GM12878 (cell line): Measurements from ENCODE around the gene SPRTN. TPM values are rescaled to one million over a fixed set of nuclear protein-coding genes. Genes with fewer than 3 reads are reported as not detected.

Experiments used
- ATAC-seq: fragments of 200-7000 bp; cut with Tn5 transposase; 3 replicates; pipeline ENCODE4 v1.9.1; 2020; ENCODE audit warnings: mild to moderate bottlenecking, moderate library complexity
- BruUV-seq: library from RNA; stranded (reverse); fragments of 400-500 nt; replicated peaks from 2 replicates; lab custom pipeline; 2021; lab: Mats Ljungman, UMichigan
- CTCF ChIA-PET: fragments of 300-600 bp; sonication (Branson Sonifier 250); formaldehyde crosslinking; extraction: SDS; loops from one replicate; lab custom pipeline; 2021; ENCODE audit warnings: inconsistent platforms; lab: Yijun Ruan, JAX
- POLR2A ChIA-PET: fragments of 350-600 bp; formaldehyde crosslinking; extraction: SDS; loops from one replicate; lab custom pipeline; 2021; ENCODE audit warnings: inconsistent platforms; lab: Charles Lee
- RAD21 ChIA-PET: fragments of 300-600 bp; sonication (Branson Sonifier 250); formaldehyde crosslinking; loops from one replicate; lab custom pipeline; 2023; ENCODE audit warnings: antibody characterized with exemption; ENCODE audit not compliant: unreplicated experiment; lab: Charles Lee
- SMC1A ChIA-PET: fragments of 300-600 bp; sonication (Branson Sonifier 250); formaldehyde crosslinking; loops from one replicate; lab custom pipeline; 2023; ENCODE audit not compliant: unreplicated experiment, uncharacterized antibody; lab: Charles Lee
- DNase-seq: peaks from one replicate; pipeline ENCODE4 v3.0.0-alpha.2; 2011; ENCODE audit warnings: low read depth, low spot score
- FAIRE-seq: peaks from 3 replicates; lab custom pipeline; 2011; peaks lifted over from hg19 to GRCh38; lab: Jason Lieb, UNC
- H2AFZ ChIP-seq: 2 replicates; pipeline ENCODE4 v1.6.0; 2011; ENCODE audit warnings: low read depth, low read length, control low read depth; ENCODE audit not compliant: control insufficient read depth
- H3K27ac ChIP-seq: 2 replicates; pipeline ENCODE4 v1.5.1; 2011; ENCODE audit warnings: control low read depth; ENCODE audit not compliant: control insufficient read depth, insufficient read depth
- H3K27me3 ChIP-seq, 2 experiments: replicated peaks in 1 of 2; 2 replicates each; pipeline versions ENCODE4 v1.6.0 to v1.6.1; 2011; ENCODE audit warnings: low read length in 1 of 2; ENCODE audit not compliant: control insufficient read depth in 2 of 2, insufficient read depth in 2 of 2
- H3K36me3 ChIP-seq, 2 experiments: 2 replicates each; pipeline ENCODE4 v1.5.1; 2011; ENCODE audit warnings: low read length in 1 of 2; ENCODE audit not compliant: control insufficient read depth in 2 of 2, insufficient read depth in 2 of 2
- H3K4me1 ChIP-seq: 2 replicates; pipeline ENCODE4 v1.6.1; 2011; ENCODE audit warnings: mild to moderate bottlenecking, low read length, moderate library complexity, mixed read lengths; ENCODE audit not compliant: control insufficient read depth, insufficient read depth
- H3K4me2 ChIP-seq: 2 replicates; pipeline ENCODE4 v1.6.0; 2011; ENCODE audit warnings: control low read depth; ENCODE audit not compliant: control insufficient read depth, insufficient read depth
- H3K4me3 ChIP-seq: fragments of 200-600 bp; sonication (generic); 2 replicates; pipeline ENCODE4 v1.5.1; 2016
- H3K79me2 ChIP-seq: 2 replicates; pipeline ENCODE4 v1.6.0; 2011; ENCODE audit warnings: low read length; ENCODE audit not compliant: control insufficient read depth, insufficient read depth
- H3K9ac ChIP-seq: 2 replicates; pipeline ENCODE4 v1.8.0; 2011; ENCODE audit warnings: low read length, control low read depth, mixed read lengths; ENCODE audit not compliant: control insufficient read depth, insufficient read depth
- H3K9me3 ChIP-seq: replicated peaks from 3 replicates; pipeline ENCODE4 v1.5.1; 2011; ENCODE audit warnings: mild to moderate bottlenecking, low read length; ENCODE audit not compliant: control insufficient read depth, insufficient read depth
- H4K20me1 ChIP-seq: 2 replicates; pipeline ENCODE4 v1.6.0; 2011; ENCODE audit not compliant: control insufficient read depth, insufficient read depth
- ATF3 ChIP-seq: IDR thresholded peaks from 2 replicates; pipeline ENCODE4 v1.6.1; 2011; ENCODE audit warnings: low read depth, mild to moderate bottlenecking, low read length, moderate library complexity, borderline replicate concordance; ENCODE audit errors: extremely low read depth
- CHD4 ChIP-seq: fragments of 200-600 bp; sonication (generic); IDR thresholded peaks from 2 replicates; pipeline ENCODE4 v1.6.1; 2016; ENCODE audit warnings: mild to moderate bottlenecking
- CREM ChIP-seq: IDR thresholded peaks from 2 replicates; pipeline ENCODE4 v1.6.1; 2014; ENCODE audit warnings: antibody characterized with exemption, low read depth
- FOXM1 ChIP-seq: IDR thresholded peaks from 2 replicates; pipeline ENCODE4 v1.6.1; 2012; ENCODE audit warnings: low read depth, mild to moderate bottlenecking, inconsistent platforms, low read length, moderate library complexity
- IKZF2 ChIP-seq, 2 experiments: fragments of 450-650 bp; IDR thresholded peaks; 2 replicates each; pipeline ENCODE4 v1.6.1; 2017; ENCODE audit warnings: mild to moderate bottlenecking in 2 of 2, moderate library complexity in 2 of 2
- NBN ChIP-seq: fragments of 450-650 bp; IDR thresholded peaks from 2 replicates; pipeline ENCODE4 v1.6.1; 2016
- PML ChIP-seq: IDR thresholded peaks from 2 replicates; pipeline ENCODE4 v1.6.1; 2012; ENCODE audit warnings: low read length, inconsistent platforms
- POU2F2 ChIP-seq: IDR thresholded peaks from 3 replicates; pipeline ENCODE4 v1.6.1; 2011; ENCODE audit warnings: low read depth, mild to moderate bottlenecking, low read length, borderline replicate concordance
- RB1 ChIP-seq: fragments of 450-650 bp; formaldehyde crosslinking; IDR thresholded peaks from 2 replicates; pipeline ENCODE4 v1.6.1; 2017; ENCODE audit warnings: mild to moderate bottlenecking, borderline replicate concordance
- SPI1 ChIP-seq: IDR thresholded peaks from 2 replicates; pipeline ENCODE4 v1.6.1; 2011; ENCODE audit warnings: low read depth, mild to moderate bottlenecking, low read length, moderate library complexity, borderline replicate concordance; ENCODE audit not compliant: insufficient read depth
- STAT3 ChIP-seq: IDR thresholded peaks from 2 replicates; pipeline ENCODE4 v1.6.1; 2011; ENCODE audit warnings: low read depth, low read length, improper control_type of control experiment
- WGBS: methylation state at CpG from one replicate; pipeline ENCODE4 v1.1.6; 2016; ENCODE audit warnings: low lambda C conversion rate; ENCODE audit not compliant: insufficient replicate concordance, insufficient coverage; ENCODE audit errors: missing lambda C conversion rate; 5-methylcytosine and 5-hydroxymethylcytosine counted together
- in situ Hi-C: fragments of 300-500 bp; cut with MboI; formaldehyde crosslinking; loops from 9 replicates; pipeline ENCODE4 v1.14.3; 2018; ENCODE audit warnings: mixed read lengths
- intact Hi-C: fragments of 100-400 bp; cut with micrococcal nuclease; formaldehyde crosslinking; loops from one replicate; pipeline ENCODE4 v1.14.2; 2022; ENCODE audit not compliant: unreplicated experiment
- polyA plus RNA-seq, 11 experiments: library from polyadenylated mRNA; depleted of rRNA in 4 of 11; unstranded in 6 of 11; stranded (reverse) in 5 of 11; fragments of >200 nt; fragmentation: Nextera tagmentation in 4 of 11; fragmentation: Illumina TruSeq in 1 of 11; extraction: Ambion mirVana in 4 of 11; extraction: Trizol in 1 of 11; gene quantifications; 1 replicate in 1 of 11; 2 replicates in 10 of 11; pipeline versions ENCODE4 v1.2.1 to v1.2.3, GENCODE V29; 2011 to 2016; ENCODE audit warnings: inconsistent platforms in 2 of 11, missing spikeins in 2 of 11, low read depth in 1 of 11
- total RNA-seq, 4 experiments: library from RNA; depleted of rRNA in 3 of 4; stranded (reverse); fragments of >200 nt in 3 of 4; fragmentation: Illumina TruSeq in 1 of 4; extraction: Trizol in 1 of 4; gene quantifications; 2 replicates each; pipeline versions ENCODE4 v1.2.1 to v1.2.3, GENCODE V29; 2013 to 2021
- TF ChIP-seq, protein P1 (sequence below): fragments of 450-650 bp; IDR thresholded peaks from 2 replicates; pipeline ENCODE4 v1.6.1; 2016; ENCODE audit warnings: mild to moderate bottlenecking, moderate library complexity, borderline replicate concordance
- TF ChIP-seq, protein P2 (sequence below): IDR thresholded peaks from 2 replicates; pipeline ENCODE4 v1.6.1; 2011; ENCODE audit warnings: low read depth, low read length, improper control_type of control experiment, borderline replicate concordance

The SPRTN gene
- total and polyA plus RNA-seq, 10 of the 15 experiments (the other 5 are each of a cell fraction or from before 2014, with no cell fraction given): 4.4 to 16.5 (median 12.1) TPM

DNA sequence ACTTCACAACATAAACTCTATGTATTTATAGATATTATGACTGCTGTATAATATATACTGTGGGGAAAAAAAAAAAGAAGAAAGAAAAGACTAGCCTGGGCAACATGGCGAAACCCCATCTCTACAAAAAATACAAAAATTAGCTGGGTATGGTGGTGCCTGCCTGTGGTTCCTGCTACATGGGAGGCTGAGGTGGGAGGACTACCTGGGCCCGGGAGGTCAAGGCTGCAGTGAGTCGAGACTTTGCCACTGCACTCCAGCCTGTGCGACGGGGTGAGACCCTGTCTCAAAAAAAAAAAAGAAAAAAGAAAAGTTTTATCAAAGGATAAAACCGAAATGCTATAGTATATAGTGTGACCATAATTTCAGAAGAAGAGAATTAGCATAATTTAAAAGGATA, 3.1 kb upstream of the SPRTN start (continued):
- TF ChIP-seq, protein P1, sequence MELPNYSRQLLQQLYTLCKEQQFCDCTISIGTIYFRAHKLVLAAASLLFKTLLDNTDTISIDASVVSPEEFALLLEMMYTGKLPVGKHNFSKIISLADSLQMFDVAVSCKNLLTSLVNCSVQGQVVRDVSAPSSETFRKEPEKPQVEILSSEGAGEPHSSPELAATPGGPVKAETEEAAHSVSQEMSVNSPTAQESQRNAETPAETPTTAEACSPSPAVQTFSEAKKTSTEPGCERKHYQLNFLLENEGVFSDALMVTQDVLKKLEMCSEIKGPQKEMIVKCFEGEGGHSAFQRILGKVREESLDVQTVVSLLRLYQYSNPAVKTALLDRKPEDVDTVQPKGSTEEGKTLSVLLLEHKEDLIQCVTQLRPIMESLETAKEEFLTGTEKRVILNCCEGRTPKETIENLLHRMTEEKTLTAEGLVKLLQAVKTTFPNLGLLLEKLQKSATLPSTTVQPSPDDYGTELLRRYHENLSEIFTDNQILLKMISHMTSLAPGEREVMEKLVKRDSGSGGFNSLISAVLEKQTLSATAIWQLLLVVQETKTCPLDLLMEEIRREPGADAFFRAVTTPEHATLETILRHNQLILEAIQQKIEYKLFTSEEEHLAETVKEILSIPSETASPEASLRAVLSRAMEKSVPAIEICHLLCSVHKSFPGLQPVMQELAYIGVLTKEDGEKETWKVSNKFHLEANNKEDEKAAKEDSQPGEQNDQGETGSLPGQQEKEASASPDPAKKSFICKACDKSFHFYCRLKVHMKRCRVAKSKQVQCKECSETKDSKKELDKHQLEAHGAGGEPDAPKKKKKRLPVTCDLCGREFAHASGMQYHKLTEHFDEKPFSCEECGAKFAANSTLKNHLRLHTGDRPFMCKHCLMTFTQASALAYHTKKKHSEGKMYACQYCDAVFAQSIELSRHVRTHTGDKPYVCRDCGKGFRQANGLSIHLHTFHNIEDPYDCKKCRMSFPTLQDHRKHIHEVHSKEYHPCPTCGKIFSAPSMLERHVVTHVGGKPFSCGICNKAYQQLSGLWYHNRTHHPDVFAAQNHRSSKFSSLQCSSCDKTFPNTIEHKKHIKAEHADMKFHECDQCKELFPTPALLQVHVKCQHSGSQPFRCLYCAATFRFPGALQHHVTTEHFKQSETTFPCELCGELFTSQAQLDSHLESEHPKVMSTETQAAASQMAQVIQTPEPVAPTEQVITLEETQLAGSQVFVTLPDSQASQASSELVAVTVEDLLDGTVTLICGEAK: no peak
- no peak for TF ChIP-seq RB1

DNA sequence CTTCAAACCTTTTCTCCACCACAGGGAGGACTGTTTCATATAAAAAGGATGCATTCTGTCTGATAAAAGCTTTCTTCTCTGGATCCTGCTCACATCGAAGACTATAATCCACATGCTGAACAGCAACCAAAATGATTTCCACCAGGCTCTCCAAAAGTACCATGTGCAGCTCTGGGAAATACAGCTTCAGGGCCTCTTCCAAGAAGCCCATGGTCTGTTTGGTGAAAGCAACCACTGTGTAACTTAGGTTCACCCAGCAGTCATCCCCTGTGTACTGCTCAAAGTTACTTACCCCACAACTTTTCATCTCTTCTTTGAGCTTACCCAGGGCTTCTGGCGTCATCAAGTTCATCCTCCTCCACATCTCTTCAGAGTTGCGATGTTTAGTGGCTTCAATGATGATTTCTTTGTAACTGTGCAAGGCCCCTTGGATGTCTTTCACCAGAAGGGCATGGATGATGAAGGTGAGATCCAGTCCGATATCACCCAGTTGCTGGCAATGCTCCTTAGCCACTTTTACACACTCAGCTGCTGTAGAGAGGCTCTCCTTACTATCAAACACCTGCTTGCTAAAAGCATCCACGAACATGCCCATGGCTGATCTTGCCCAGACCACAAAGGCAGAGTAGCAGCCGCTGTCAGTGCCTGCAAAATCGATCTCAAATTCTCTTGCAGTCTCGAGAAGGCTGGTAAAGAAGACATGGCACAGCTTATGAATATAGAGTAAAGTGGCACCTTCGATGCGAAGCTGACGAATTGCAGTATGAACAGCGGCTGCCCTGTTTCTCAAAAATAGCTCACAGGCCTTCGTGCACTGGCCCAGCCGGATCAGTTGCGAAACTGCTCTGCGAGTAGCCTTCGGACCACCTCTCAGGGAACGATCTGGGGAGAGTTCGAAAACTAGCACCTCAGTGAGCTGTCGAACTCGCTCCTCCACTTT, 2.2 kb upstream of the SPRTN start:
- H3K27ac ChIP-seq: no peak overlapping the region
- peak overlapping the region; percentile 93 for H3K4me2 ChIP-seq
- H3K36me3 ChIP-seq: no peaks in the 10 kb centered on the region
- no peak overlapping the region for H2AFZ ChIP-seq
- H3K4me1 ChIP-seq: peaks cover 8% of the 10 kb centered on the region
- CTCF ChIA-PET: interaction anchor here (0.6 to 4.1 kb wide), 8 partner anchors 14 to 1144 kb away, joined by 3 to 28 read pairs (median 4); no protein-coding TSS in a partner anchor
- RAD21 ChIA-PET: interaction anchor here (1.5 kb wide), 1 partner anchor 10 kb away, joined by 4 read pairs; no protein-coding TSS in a partner anchor
- no TSS peak for BruUV-seq
- TF ChIP-seq IKZF2 (IDR thresholded peaks at IDR 0.05) (no peak), ATF3 (no peak), SPI1 (no peak), FOXM1 (no peak), POU2F2 (no peak), STAT3 (no peak), PML (no peak), NBN (no peak), CREM (no peak), CHD4 (no peak)
- TF ChIP-seq, protein P2, sequence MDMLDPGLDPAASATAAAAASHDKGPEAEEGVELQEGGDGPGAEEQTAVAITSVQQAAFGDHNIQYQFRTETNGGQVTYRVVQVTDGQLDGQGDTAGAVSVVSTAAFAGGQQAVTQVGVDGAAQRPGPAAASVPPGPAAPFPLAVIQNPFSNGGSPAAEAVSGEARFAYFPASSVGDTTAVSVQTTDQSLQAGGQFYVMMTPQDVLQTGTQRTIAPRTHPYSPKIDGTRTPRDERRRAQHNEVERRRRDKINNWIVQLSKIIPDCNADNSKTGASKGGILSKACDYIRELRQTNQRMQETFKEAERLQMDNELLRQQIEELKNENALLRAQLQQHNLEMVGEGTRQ: no peak
- FAIRE-seq (no peak), DNase-seq (no peak), ATAC-seq (no peak)
- H3K79me2 ChIP-seq: peaks cover 67% of the 10 kb centered on the region
- H3K9ac ChIP-seq: peak overlapping the region; percentile 52; the same call in 1 of the 2 replicates
- intact Hi-C loops (loop anchor here (5.0 kb wide), 1 partner anchor 94 kb away; the partner anchor contains the start of gene GNPAT), in situ Hi-C loops (no loop called here)
- peak overlapping the region; percentile 91 for H3K4me3 ChIP-seq
- 88% methylated on average over 21 of the region's 21 CpGs for WGBS
- no peaks in the 10 kb centered on the region; the same call in 1 of the 2 replicates for H4K20me1 ChIP-seq
- H3K9me3 ChIP-seq: no peaks in the 10 kb centered on the region
- SMC1A ChIA-PET: interaction anchor here (0.8 to 3.1 kb wide), 5 partner anchors 12 to 122 kb away, joined by 4 to 10 read pairs (median 5); no protein-coding TSS in a partner anchor
- H3K27me3 ChIP-seq: no peaks in the 10 kb centered on the region
- POLR2A ChIA-PET: interaction anchor here (1.5 kb wide), 1 partner anchor 85 kb away, joined by 3 read pairs; no protein-coding TSS in a partner anchor
